PC-3 (cell line): ENCODE results near the gene MCTP2. TPM values are rescaled to one million over a fixed set of nuclear protein-coding genes. Genes with fewer than 3 reads are reported as not detected.

Experiments
- ATAC-seq: fragments of 200-7000 bp; cut with Tn5 transposase; 2 replicates; pipeline ENCODE4 v1.9.1; 2020; ENCODE audit warnings: mild to moderate bottlenecking, moderate library complexity
- BruUV-seq: library from RNA; stranded (reverse); fragments of 400-500 nt; replicated peaks from 2 replicates; lab custom pipeline; 2021; lab: Mats Ljungman, UMichigan
- CTCF ChIA-PET: fragments of 300-600 bp; sonication (Branson Sonifier 250); formaldehyde crosslinking; loops from one replicate; lab custom pipeline; 2022; ENCODE audit warnings: antibody characterized with exemption; lab: Charles Lee
- POLR2A ChIA-PET: fragments of 300-600 bp; sonication (Branson Sonifier 250); formaldehyde crosslinking; loops from one replicate; lab custom pipeline; 2022; ENCODE audit warnings: antibody characterized with exemption; ENCODE audit not compliant: unreplicated experiment; lab: Charles Lee
- DNase-seq: peaks from one replicate; pipeline ENCODE4 v3.0.0-alpha.2; 2015
- H2AFZ ChIP-seq: fragments of 300-600 bp; sonication (generic); 2 replicates; pipeline ENCODE4 v1.6.0; 2016; ENCODE audit warnings: antibody characterized with exemption, low read length
- H3F3A ChIP-seq: fragments of 300-600 bp; sonication (generic); one replicate; pipeline ENCODE4 v1.6.0; 2017; ENCODE audit warnings: antibody characterized with exemption, low read length, control low read depth, mild to moderate bottlenecking; ENCODE audit not compliant: unreplicated experiment
- H3K27ac ChIP-seq: fragments of 300-600 bp; sonication (generic); 2 replicates; pipeline ENCODE4 v1.5.1; 2016; ENCODE audit warnings: mild to moderate bottlenecking, low read length
- H3K27me3 ChIP-seq: fragments of 300-600 bp; sonication (generic); 2 replicates; pipeline ENCODE4 v1.6.1; 2016; ENCODE audit warnings: low read length, mixed read lengths
- H3K36me3 ChIP-seq: fragments of 300-600 bp; sonication (generic); 2 replicates; pipeline ENCODE4 v1.6.1; 2016; ENCODE audit warnings: low read depth, mixed run types, low read length, mixed read lengths
- H3K4me1 ChIP-seq: fragments of 300-600 bp; sonication (generic); 2 replicates; pipeline ENCODE4 v1.5.1; 2016; ENCODE audit warnings: low read length; ENCODE audit not compliant: insufficient read depth
- H3K4me2 ChIP-seq: fragments of 300-600 bp; sonication (generic); 2 replicates; pipeline ENCODE4 v1.6.0; 2016; ENCODE audit warnings: low read length
- H3K4me3 ChIP-seq: fragments of 300-600 bp; sonication (generic); 2 replicates; pipeline ENCODE4 v1.5.1; 2016; ENCODE audit warnings: mild to moderate bottlenecking, low read length, mixed read lengths
- H3K79me2 ChIP-seq: fragments of 300-600 bp; sonication (generic); 2 replicates; pipeline ENCODE4 v1.6.1; 2017; ENCODE audit warnings: low read length, mixed read lengths
- H3K9ac ChIP-seq: fragments of 300-600 bp; sonication (generic); 2 replicates; pipeline ENCODE4 v1.6.0; 2016; ENCODE audit warnings: mild to moderate bottlenecking, low read length
- H3K9me2 ChIP-seq: fragments of 300-600 bp; sonication (generic); replicated peaks from 2 replicates; pipeline ENCODE4 v1.6.1; 2016; ENCODE audit warnings: mixed run types, low read length, mixed read lengths
- H3K9me3 ChIP-seq: fragments of 300-600 bp; sonication (generic); 2 replicates; pipeline ENCODE4 v1.6.1; 2016; ENCODE audit warnings: low read length, mixed read lengths
- H4K20me1 ChIP-seq: fragments of 300-600 bp; sonication (generic); 2 replicates; pipeline ENCODE4 v1.6.1; 2016; ENCODE audit warnings: low read length, mixed read lengths
- EZH2 ChIP-seq: fragments of 300-600 bp; sonication (generic); IDR thresholded peaks from one replicate; pipeline ENCODE4 v1.6.1; 2017; ENCODE audit warnings: antibody characterized with exemption, mild to moderate bottlenecking, low read length; ENCODE audit not compliant: unreplicated experiment
- EZH2phosphoT487 ChIP-seq: fragments of 300-600 bp; sonication (generic); IDR thresholded peaks from 2 replicates; pipeline ENCODE4 v1.6.1; 2018; ENCODE audit warnings: mild to moderate bottlenecking, antibody characterized with exemption, low read length, borderline replicate concordance
- intact Hi-C: fragments of 100-400 bp; cut with micrococcal nuclease; formaldehyde crosslinking; loops from 2 replicates; pipeline ENCODE4 v1.9.0; 2023
- total RNA-seq: library from RNA; depleted of rRNA; stranded (reverse); fragments of >200 nt; gene quantifications from 2 replicates; pipeline ENCODE4 v1.2.3, GENCODE V29; 2014
- TF ChIP-seq, protein P1 (sequence below): fragments of 300-600 bp; sonication (generic); conservative IDR thresholded peaks from 2 replicates; pipeline ENCODE4 v1.5.1; 2017; ENCODE audit warnings: antibody characterized with exemption, low read depth, mild to moderate bottlenecking, low read length

The MCTP2 gene
- total RNA-seq, 1 experiment from 2014 or later = 6.2 TPM

DNA sequence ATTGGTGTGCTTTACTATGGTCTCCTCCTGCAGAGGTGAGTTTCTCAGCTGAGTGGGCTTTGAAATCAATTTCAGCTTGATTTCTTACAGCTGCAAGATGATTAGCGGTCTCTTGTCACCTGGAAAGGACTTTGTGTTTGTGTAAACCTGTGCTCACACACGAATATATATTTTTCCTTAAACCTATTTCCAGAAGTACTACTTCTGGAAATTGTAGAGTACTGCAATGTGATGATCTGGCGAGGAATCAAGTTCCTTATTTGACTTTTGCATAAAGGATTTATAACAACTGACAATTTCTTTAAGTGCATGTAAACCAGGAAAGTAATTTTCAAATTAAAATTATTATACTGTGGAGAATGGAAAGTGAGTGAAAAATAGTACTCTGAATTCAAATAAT lies 2.1 kb downstream of the MCTP2 start:
- Histone ChIP-seq H3K27ac (no peak overlapping the region), H4K20me1 (no peaks in the 10 kb centered on the region), H3F3A (peaks cover 3% of the 10 kb centered on the region), H3K36me3 (no peaks in the 10 kb centered on the region), H3K79me2 (peaks cover 26% of the 10 kb centered on the region), H3K9me3 (no peaks in the 10 kb centered on the region), H3K4me3 (peak overlapping the region; percentile 75), H3K27me3 (no peaks in the 10 kb centered on the region), H3K9me2 (no peaks in the 10 kb centered on the region), H3K4me2 (peak overlapping the region; percentile 84), H3K9ac (no peak overlapping the region), H2AFZ (no peak overlapping the region), H3K4me1 (peaks cover 47% of the 10 kb centered on the region)
- BruUV-seq = no TSS peak
- ChIA-PET CTCF (no interaction called here), POLR2A (no interaction called here)
- TF ChIP-seq EZH2phosphoT487 (no peak), EZH2 (no peak)
- TF ChIP-seq, protein P1, sequence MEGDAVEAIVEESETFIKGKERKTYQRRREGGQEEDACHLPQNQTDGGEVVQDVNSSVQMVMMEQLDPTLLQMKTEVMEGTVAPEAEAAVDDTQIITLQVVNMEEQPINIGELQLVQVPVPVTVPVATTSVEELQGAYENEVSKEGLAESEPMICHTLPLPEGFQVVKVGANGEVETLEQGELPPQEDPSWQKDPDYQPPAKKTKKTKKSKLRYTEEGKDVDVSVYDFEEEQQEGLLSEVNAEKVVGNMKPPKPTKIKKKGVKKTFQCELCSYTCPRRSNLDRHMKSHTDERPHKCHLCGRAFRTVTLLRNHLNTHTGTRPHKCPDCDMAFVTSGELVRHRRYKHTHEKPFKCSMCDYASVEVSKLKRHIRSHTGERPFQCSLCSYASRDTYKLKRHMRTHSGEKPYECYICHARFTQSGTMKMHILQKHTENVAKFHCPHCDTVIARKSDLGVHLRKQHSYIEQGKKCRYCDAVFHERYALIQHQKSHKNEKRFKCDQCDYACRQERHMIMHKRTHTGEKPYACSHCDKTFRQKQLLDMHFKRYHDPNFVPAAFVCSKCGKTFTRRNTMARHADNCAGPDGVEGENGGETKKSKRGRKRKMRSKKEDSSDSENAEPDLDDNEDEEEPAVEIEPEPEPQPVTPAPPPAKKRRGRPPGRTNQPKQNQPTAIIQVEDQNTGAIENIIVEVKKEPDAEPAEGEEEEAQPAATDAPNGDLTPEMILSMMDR = no peak
- ATAC-seq (no peak), DNase-seq (no peak)
- intact Hi-C loops = no loop called here

DNA sequence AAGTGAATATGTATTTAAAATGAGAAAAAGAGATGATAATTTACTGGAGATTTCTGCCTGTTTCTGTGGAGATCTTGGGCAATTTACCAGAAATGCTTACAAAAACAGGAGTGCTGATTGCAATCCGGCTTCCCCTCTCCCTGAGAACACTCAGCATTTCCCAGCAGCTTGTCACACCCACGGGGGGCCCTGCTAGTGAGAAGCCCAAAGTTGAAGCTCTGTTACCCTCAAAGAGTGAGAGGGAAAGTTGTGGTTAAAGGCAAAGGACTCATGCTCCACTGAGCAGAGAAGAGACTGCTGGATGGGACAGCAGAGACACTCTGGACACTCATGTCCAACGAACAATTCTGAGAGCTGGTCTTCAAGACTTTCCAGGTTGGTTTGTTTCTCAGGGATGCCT lies 2.9 kb downstream of the MCTP2 start:
- Histone ChIP-seq H3K79me2 (peaks cover 26% of the 10 kb centered on the region), H4K20me1 (no peaks in the 10 kb centered on the region), H3K27me3 (no peaks in the 10 kb centered on the region), H3K9me3 (no peaks in the 10 kb centered on the region), H3K36me3 (no peaks in the 10 kb centered on the region), H3K4me3 (no peak overlapping the region), H2AFZ (peak overlapping the region; percentile 16; the same call in 1 of the 2 replicates), H3K9ac (no peak overlapping the region), H3K9me2 (no peaks in the 10 kb centered on the region), H3K27ac (no peak overlapping the region), H3F3A (peaks cover 3% of the 10 kb centered on the region), H3K4me1 (peaks cover 47% of the 10 kb centered on the region), H3K4me2 (peak overlapping the region; percentile 84)
- ATAC-seq = no peak
- TF ChIP-seq EZH2 = no peak
- no peak for TF ChIP-seq EZH2phosphoT487
- TF ChIP-seq, protein P1 = no peak
- ChIA-PET POLR2A (no interaction called here), CTCF (no interaction called here)
- BruUV-seq = no TSS peak
- intact Hi-C loops = no loop called here
- no peak for DNase-seq

- no peak for DNase-seq
- Histone ChIP-seq H3K9me2 (no peaks in the 10 kb centered on the region), H3K9ac (no peak overlapping the region), H4K20me1 (no peaks in the 10 kb centered on the region), H3K27ac (no peak overlapping the region), H3K27me3 (no peaks in the 10 kb centered on the region), H2AFZ (no peak overlapping the region), H3K79me2 (peaks cover 26% of the 10 kb centered on the region), H3K4me2 (no peak overlapping the region), H3F3A (peaks cover 3% of the 10 kb centered on the region), H3K4me1 (peaks cover 43% of the 10 kb centered on the region), H3K36me3 (no peaks in the 10 kb centered on the region), H3K4me3 (no peak overlapping the region), H3K9me3 (no peaks in the 10 kb centered on the region)
- no peak for ATAC-seq
- TF ChIP-seq EZH2phosphoT487 = no peak
- no peak for TF ChIP-seq EZH2
- TF ChIP-seq, protein P1 = no peak
- BruUV-seq = no TSS peak
- ChIA-PET CTCF (no interaction called here), POLR2A (no interaction called here)
- intact Hi-C loops = no loop called here
Observed at GRCh38 chr15:94235041-94235440, 3.7 kb downstream of the MCTP2 start.
